Colon (tissue), 2 donors: ENCODE measurements around the gene TCAP.

Experiments
- FAIRE-seq: peaks from 2 replicates; lab custom pipeline; 2012; peaks lifted over from hg19 to GRCh38; lab: Jason Lieb, UNC
- donor health status: control.
- donor health status: control.

TCAP gene

GRCh38 chr17:39667945-39668924 is 3.1 kb downstream of the TCAP start, which contains the start of gene PNMT:
Gene PNMT, plus strand, starts transcription at chr17:39668453. Its CDS starts 23 bp downstream, at chr17:39668476.
- FAIRE-seq, result no peak

GRCh38 chr17:39669897-39670735 is 5.0 kb downstream of the TCAP start:
- no peak for FAIRE-seq

GRCh38 chr17:39670746-39671145 is 5.6 kb downstream of the TCAP start:
- no peak for FAIRE-seq

GRCh38 chr17:39671651-39672521 is 6.7 kb downstream of the TCAP start:
- no peak for FAIRE-seq

GRCh38 chr17:39672522-39673334 is 7.6 kb downstream of the TCAP start:
- FAIRE-seq, result no peak

GRCh38 chr17:39673335-39674081 is 8.4 kb downstream of the TCAP start:
- no peak for FAIRE-seq

GRCh38 chr17:39674179-39674578 is 9.0 kb downstream of the TCAP start:
- FAIRE-seq, result no peak

- no peak for FAIRE-seq
These were observed 9.7 kb downstream of the TCAP start for GRCh38 chr17:39674702-39675389.

GRCh38 chr17:39675390-39676082 is 10.4 kb downstream of the TCAP start:
- FAIRE-seq, result no peak

- no peak for FAIRE-seq
These were observed 11.2 kb downstream of the TCAP start for GRCh38 chr17:39676198-39676819.

- no peak for FAIRE-seq
These were observed 11.9 kb downstream of the TCAP start for GRCh38 chr17:39677072-39677471.

- no peak for FAIRE-seq
These were observed 12.6 kb downstream of the TCAP start for GRCh38 chr17:39677542-39678339.

- no peak for FAIRE-seq
These were observed 13.4 kb downstream of the TCAP start for GRCh38 chr17:39678340-39679116.

- no peak for FAIRE-seq
These were observed 14.5 kb downstream of the TCAP start for GRCh38 chr17:39679521-39680192.

- FAIRE-seq, result no peak
These were observed 18.3 kb downstream of the TCAP start for GRCh38 chr17:39683295-39683939.
